Endothelial cell of umbilical vein (primary cell): Measurements from ENCODE around the gene C20orf202. TPM values are rescaled to one million over a fixed set of nuclear protein-coding genes. Genes with fewer than 3 reads are reported as not detected.

Source experiments
- BruUV-seq: library from RNA; stranded (reverse); fragments of 400-500 nt; replicated peaks from 2 replicates; lab custom pipeline; 2021; lab: Mats Ljungman, UMichigan
- CTCF ChIA-PET: fragments of 300-600, 350-600 bp; sonication (Branson Sonifier 250); formaldehyde crosslinking; loops from one replicate; lab custom pipeline; 2021; ENCODE audit warnings: antibody characterized with exemption, inconsistent platforms; lab: Charles Lee
- POLR2A ChIA-PET: fragments of 300-600, 350-600 bp; sonication (Branson Sonifier 250); formaldehyde crosslinking; loops from one replicate; lab custom pipeline; 2021; ENCODE audit warnings: antibody characterized with exemption, inconsistent platforms; lab: Charles Lee
- DNase-seq: peaks from one replicate; pipeline ENCODE4 v3.0.0-alpha.2; 2011; ENCODE audit warnings: low read depth, low spot score
- FAIRE-seq: peaks from 2 replicates; lab custom pipeline; 2011; peaks lifted over from hg19 to GRCh38; lab: Jason Lieb, UNC
- H2AFZ ChIP-seq: 2 replicates; pipeline ENCODE4 v1.6.0; 2012; ENCODE audit warnings: low read depth, low read length, control low read depth, inconsistent platforms
- H3K27ac ChIP-seq: 2 replicates; pipeline ENCODE4 v1.5.1; 2011; ENCODE audit warnings: low read depth, mild to moderate bottlenecking, control low read depth, low read length, moderate library complexity; ENCODE audit not compliant: insufficient read depth
- H3K27me3 ChIP-seq, 2 experiments: 2 replicates each; pipeline versions ENCODE4 v1.6.0 to v1.6.1; 2011; ENCODE audit warnings: low read length in 2 of 2, mixed read lengths in 1 of 2; ENCODE audit not compliant: control insufficient read depth in 2 of 2, insufficient read depth in 2 of 2
- H3K36me3 ChIP-seq, 2 experiments: 2 replicates in 1 of 2; 3 replicates in 1 of 2; pipeline ENCODE4 v1.5.1; 2011; ENCODE audit warnings: low read length in 2 of 2, mild to moderate bottlenecking in 1 of 2, moderate library complexity in 1 of 2; ENCODE audit not compliant: control insufficient read depth in 2 of 2, insufficient read depth in 2 of 2; ENCODE audit errors: extremely low read depth in 1 of 2
- H3K4me1 ChIP-seq: 3 replicates; pipeline ENCODE4 v1.5.1; 2011; ENCODE audit warnings: mild to moderate bottlenecking, low read length; ENCODE audit not compliant: control insufficient read depth, insufficient read depth; ENCODE audit errors: extremely low read depth
- H3K4me2 ChIP-seq: 2 replicates; pipeline ENCODE4 v1.6.1; 2011; ENCODE audit warnings: low read length, control low read depth, mixed read lengths; ENCODE audit not compliant: insufficient read depth
- H3K4me3 ChIP-seq, 3 experiments: fragments of 200-600 bp in 1 of 3; sonication (generic), shearing (Covaris generic) in 1 of 3; replicated peaks in 1 of 3; 2 replicates each; pipeline ENCODE4 v1.5.1; 2011 to 2016; ENCODE audit warnings: control low read depth in 3 of 3, low read length in 3 of 3, mild to moderate bottlenecking in 2 of 3, inconsistent platforms in 1 of 3, low read depth in 1 of 3, moderate library complexity in 1 of 3; ENCODE audit not compliant: insufficient read depth in 1 of 3
- H3K79me2 ChIP-seq: 2 replicates; pipeline ENCODE4 v1.6.0; 2012; ENCODE audit warnings: low read length, inconsistent platforms; ENCODE audit not compliant: control insufficient read depth, insufficient read depth
- H3K9ac ChIP-seq: replicated peaks from 2 replicates; pipeline ENCODE3; 2011; ENCODE audit warnings: low read length, control low read depth; ENCODE audit not compliant: insufficient read depth; ENCODE audit errors: extremely low read depth
- H3K9me1 ChIP-seq: replicated peaks from 3 replicates; pipeline ENCODE4 v1.6.0; 2011; ENCODE audit warnings: mild to moderate bottlenecking, low read length; ENCODE audit not compliant: control insufficient read depth, insufficient read depth; ENCODE audit errors: extremely low read depth
- H3K9me3 ChIP-seq: replicated peaks from 2 replicates; pipeline ENCODE4 v1.5.1; 2012; ENCODE audit warnings: low read length, inconsistent platforms; ENCODE audit not compliant: control insufficient read depth, insufficient read depth
- H4K20me1 ChIP-seq: replicated peaks from 2 replicates; pipeline ENCODE3; 2011; ENCODE audit warnings: mild to moderate bottlenecking, low read length; ENCODE audit not compliant: control insufficient read depth, insufficient read depth; ENCODE audit errors: extremely low read depth
- CTCF ChIP-seq, 2 donors: IDR thresholded peaks; 1 replicate in 1 of 2; 2 replicates in 1 of 2; pipeline ENCODE4 v1.5.1; 2011; ENCODE audit warnings: low read length in 2 of 2, mild to moderate bottlenecking in 2 of 2, moderate library complexity in 2 of 2, control low read depth in 1 of 2, inconsistent platforms in 1 of 2, low read depth in 1 of 2; ENCODE audit not compliant: insufficient read depth in 1 of 2; ENCODE audit errors: extremely low read depth in 1 of 2
- EZH2 ChIP-seq: IDR thresholded peaks from 2 replicates; pipeline ENCODE4 v1.6.1; 2012; ENCODE audit warnings: borderline replicate concordance, low read depth, mild to moderate bottlenecking, moderate library complexity, low read length, inconsistent platforms; ENCODE audit not compliant: severe bottlenecking
- POLR2AphosphoS5 ChIP-seq: IDR thresholded peaks from 2 replicates; pipeline ENCODE4 v1.6.1; 2012; ENCODE audit warnings: low read depth, mild to moderate bottlenecking, control low read depth, low read length, moderate library complexity; ENCODE audit not compliant: insufficient read depth
- dilution Hi-C: fragments of 300-500 bp; cut with MboI; formaldehyde crosslinking; loops from one replicate; pipeline ENCODE4 v1.15.0; 2019; ENCODE audit warnings: low sequenced_read_pairs; ENCODE audit not compliant: extremely low pct_ligation_motif_present
- intact Hi-C: fragments of 100-400 bp; cut with micrococcal nuclease; formaldehyde crosslinking; loops from one replicate; pipeline ENCODE4 v1.10.0; 2022
- polyA plus RNA-seq, 4 experiments: library from polyadenylated mRNA; depleted of rRNA in 3 of 4; stranded (reverse) in 3 of 4; unstranded in 1 of 4; fragments of >200 nt; gene quantifications; 2 replicates each; pipeline versions ENCODE4 v1.2.1 to v1.2.3, GENCODE V29; 2011 to 2012; ENCODE audit warnings: missing spikeins in 1 of 4
- total RNA-seq: library from RNA; stranded (reverse); gene quantifications from 2 replicates; pipeline ENCODE4 v1.2.3, GENCODE V29; 2021

Gene C20orf202
- total and polyA plus RNA-seq, 2 donors (not counting 3 experiments of a cell fraction or from before 2014, with no cell fraction given): not detected

GRCh38 chr20:1252416-1252815 is 49.2 kb downstream of the C20orf202 start:
- H4K20me1 ChIP-seq: no peaks in the 10 kb centered on the region
- no peaks in the 10 kb centered on the region for H3K9me3 ChIP-seq
- TF ChIP-seq POLR2AphosphoS5: no peak
- no peak overlapping the region for H3K4me3 ChIP-seq
- H3K9ac ChIP-seq: no peak overlapping the region
- intact Hi-C loops (no loop called here), dilution Hi-C loops (no loop called here)
- peaks cover 5% of the 10 kb centered on the region for H3K4me1 ChIP-seq
- FAIRE-seq: no peak
- no TSS peak for BruUV-seq
- H3K27me3 ChIP-seq: peaks cover 3 to 8% of the 10 kb centered on the region in 2 experiments
- H3K79me2 ChIP-seq: no peaks in the 10 kb centered on the region
- H2AFZ ChIP-seq: no peak overlapping the region
- no peaks in the 10 kb centered on the region for H3K36me3 ChIP-seq
- H3K4me2 ChIP-seq: no peak overlapping the region
- no peak for DNase-seq
- ChIA-PET POLR2A (no interaction called here), CTCF (no interaction called here)
- no peak overlapping the region for H3K27ac ChIP-seq
- H3K9me1 ChIP-seq: no peaks in the 10 kb centered on the region

- Histone ChIP-seq H3K9me3 (no peaks in the 10 kb centered on the region), H4K20me1 (no peaks in the 10 kb centered on the region), H3K79me2 (no peaks in the 10 kb centered on the region), H3K4me2 (no peak overlapping the region), H3K4me1 (peaks cover 5% of the 10 kb centered on the region), H3K9me1 (no peaks in the 10 kb centered on the region), H3K36me3 (no peaks in the 10 kb centered on the region), H3K9ac (no peak overlapping the region), H3K27me3 (peaks cover 3 to 8% of the 10 kb centered on the region in 2 experiments), H3K27ac (no peak overlapping the region), H3K4me3 (no peak overlapping the region), H2AFZ (no peak overlapping the region)
- intact Hi-C loops: no loop called here
- dilution Hi-C loops: no loop called here
- BruUV-seq: no TSS peak
- TF ChIP-seq POLR2AphosphoS5: no peak
- TF ChIP-seq EZH2: no peak
- no peak for TF ChIP-seq CTCF (IDR thresholded peaks at IDR 0.05; ENCODE audit: extremely low read depth in 1 of 2, insufficient read depth in 1 of 2, low read depth in 1 of 2, low read length in 2 of 2)
- CTCF ChIA-PET: interaction anchor here (1.0 kb wide), 1 partner anchor 20 kb away, joined by 4 read pairs; no protein-coding TSS in a partner anchor
- FAIRE-seq: no peak
- DNase-seq: no peak
- POLR2A ChIA-PET: no interaction called here
Measured at GRCh38 chr20:1254254-1254653, 51.0 kb downstream of the C20orf202 start.
